Ascending aorta (tissue), 2 donors: Measurements from ENCODE around the gene RABGAP1. TPM values are rescaled to one million over a fixed set of nuclear protein-coding genes. Genes with fewer than 3 reads are reported as not detected.
A peak's percentile ranks its signal among the peaks of the same experiment; 100 is the strongest.

ENCODE experiments used
- DNase-seq, 2 donors: peaks; one replicate each; pipeline ENCODE4 v3.0.0-alpha.2; 2019; ENCODE audit warnings: low spot score in 2 of 2
- H3K27ac ChIP-seq, 2 donors: fragments of 200-600 bp; sonication (generic); one replicate each; pipeline ENCODE4 v1.5.1; 2016 to 2017; ENCODE audit warnings: mild to moderate bottlenecking in 1 of 2
- H3K27me3 ChIP-seq: fragments of 200-600 bp; sonication (generic); one replicate; pipeline ENCODE4 v1.5.1; 2017
- H3K36me3 ChIP-seq, 2 donors: fragments of 200-600 bp; sonication (generic); one replicate each; pipeline ENCODE4 v1.5.1; 2016
- H3K4me1 ChIP-seq, 2 donors: fragments of 200-600 bp; sonication (generic); one replicate each; pipeline ENCODE4 v1.5.1; 2016 to 2017; ENCODE audit warnings: mild to moderate bottlenecking in 1 of 2
- H3K4me3 ChIP-seq, 2 donors: fragments of 200-600 bp; sonication (generic); one replicate each; pipeline ENCODE4 v1.5.1; 2016 to 2017; ENCODE audit warnings: mild to moderate bottlenecking in 1 of 2
- H3K9me3 ChIP-seq, 2 donors: fragments of 200-600 bp; sonication (generic); one replicate each; pipeline ENCODE4 v1.5.1; 2016
- CTCF ChIP-seq, 3 experiments: fragments of 200-600 bp in 2 of 3; fragments of 450-650 bp in 1 of 3; sonication (generic) in 2 of 3; IDR thresholded peaks; one replicate each; pipeline ENCODE4 v1.5.1; 2016 to 2019; ENCODE audit warnings: antibody characterized with exemption in 3 of 3, mild to moderate bottlenecking in 1 of 3, moderate library complexity in 1 of 3
- intact Hi-C: fragments of 100-400 bp; cut with DNase I; formaldehyde crosslinking; loops from one replicate; pipeline ENCODE4 v1.15.1; 2023
- total RNA-seq: library from RNA; depleted of rRNA; stranded (reverse); fragments of >200 nt; gene quantifications from one replicate; pipeline ENCODE4 v1.1.0, GENCODE V29; 2016

Gene RABGAP1
- total RNA-seq, 1 donor from 2014 or later: 36.5 TPM

GRCh38 chr9:123102375-123103113, 161.7 kb downstream of the RABGAP1 start:
- peak in 1 of 3 experiments; percentile 15 for TF ChIP-seq CTCF (IDR thresholded peaks at IDR 0.05)
- intact Hi-C loops: no loop called here
- no peaks in the 10 kb centered on the region for H3K27me3 ChIP-seq
- no peaks in the 10 kb centered on the region for H3K4me1 ChIP-seq
- H3K9me3 ChIP-seq: no peaks in the 10 kb centered on the region
- DNase-seq: no peak
- H3K36me3 ChIP-seq: peaks cover 74 to 94% of the 10 kb centered on the region in 2 donors
- no peak overlapping the region for H3K4me3 ChIP-seq
- H3K27ac ChIP-seq: peak overlapping the region in 1 of 2 donors; percentile 13

GRCh38 chr9:123104807-123105206, 164.0 kb downstream of the RABGAP1 start:
- Histone ChIP-seq H3K9me3 (no peaks in the 10 kb centered on the region), H3K36me3 (peaks cover 75 to 94% of the 10 kb centered on the region in 2 donors), H3K4me3 (no peak overlapping the region), H3K27me3 (no peaks in the 10 kb centered on the region), H3K27ac (no peak overlapping the region), H3K4me1 (no peaks in the 10 kb centered on the region)
- no peak for TF ChIP-seq CTCF (IDR thresholded peaks at IDR 0.05)
- intact Hi-C loops: no loop called here
- no peak for DNase-seq

GRCh38 chr9:123105490-123105889, 164.7 kb downstream of the RABGAP1 start:
- H3K27me3 ChIP-seq: no peaks in the 10 kb centered on the region
- no peaks in the 10 kb centered on the region for H3K9me3 ChIP-seq
- no peak overlapping the region for H3K27ac ChIP-seq
- no peak overlapping the region for H3K4me3 ChIP-seq
- intact Hi-C loops: no loop called here
- DNase-seq: no peak
- no peak for TF ChIP-seq CTCF (IDR thresholded peaks at IDR 0.05)
- H3K4me1 ChIP-seq: no peaks in the 10 kb centered on the region
- peaks cover 77 to 95% of the 10 kb centered on the region in 2 donors for H3K36me3 ChIP-seq

DNA sequence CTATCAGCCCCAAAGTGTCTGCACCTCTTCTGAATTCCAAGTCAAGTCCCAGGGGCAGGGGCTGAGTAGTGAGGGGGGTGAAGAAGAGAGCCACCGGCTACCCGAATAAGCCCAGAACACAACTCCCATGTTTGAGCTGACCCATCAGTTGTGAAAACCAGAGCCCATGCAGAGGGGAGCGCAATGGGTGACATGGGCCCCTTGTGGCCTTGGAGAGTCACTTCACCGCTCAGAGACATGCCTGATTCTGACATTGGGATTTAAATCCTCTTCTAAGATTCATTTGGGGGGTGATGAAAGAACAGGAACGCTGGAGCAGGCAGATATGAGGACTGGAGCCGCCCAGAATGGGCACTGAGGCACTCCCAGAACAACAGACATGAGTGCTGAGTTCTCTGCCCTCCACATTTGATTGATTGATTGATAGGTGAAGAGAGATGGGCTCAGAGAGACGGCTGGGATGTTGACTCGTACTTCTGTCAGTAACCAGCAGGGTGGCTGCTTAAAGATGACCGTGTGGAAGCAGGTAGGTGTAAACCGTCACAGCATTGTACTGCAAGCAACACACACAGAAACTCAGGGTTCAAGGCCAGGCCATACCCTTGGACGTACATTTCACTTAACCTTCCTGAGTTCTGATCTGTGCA, 166.9 kb downstream of the RABGAP1 start:
- TF ChIP-seq CTCF (IDR thresholded peaks at IDR 0.05): no peak
- H3K36me3 ChIP-seq: peaks cover 57 to 78% of the 10 kb centered on the region in 2 donors
- no peaks in the 10 kb centered on the region for H3K4me1 ChIP-seq
- no peak for DNase-seq
- no peak overlapping the region for H3K4me3 ChIP-seq
- H3K27ac ChIP-seq: no peak overlapping the region
- H3K9me3 ChIP-seq: no peaks in the 10 kb centered on the region
- H3K27me3 ChIP-seq: no peaks in the 10 kb centered on the region
- intact Hi-C loops: no loop called here

DNA sequence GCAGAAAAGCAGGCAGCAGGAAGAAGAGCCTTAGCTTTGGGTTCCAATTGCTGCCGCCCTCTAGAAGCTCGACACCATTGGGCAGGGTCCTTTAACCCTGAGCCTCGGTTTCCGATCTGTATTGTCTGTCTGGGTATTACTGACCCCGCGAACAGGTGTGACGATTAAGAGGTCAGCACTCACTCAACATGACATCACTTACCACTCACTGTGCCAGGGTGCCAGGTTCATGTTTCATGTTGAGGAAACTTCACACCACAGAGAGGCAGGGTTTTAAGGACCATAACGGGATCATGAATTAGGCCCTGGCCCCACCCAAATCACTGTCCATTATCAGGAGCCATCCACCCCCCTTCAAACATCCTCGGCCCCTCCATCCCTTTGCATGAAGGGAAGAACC, 168.2 kb downstream of the RABGAP1 start:
- H3K9me3 ChIP-seq: no peaks in the 10 kb centered on the region
- H3K27ac ChIP-seq: no peak overlapping the region
- no peak overlapping the region for H3K4me3 ChIP-seq
- peaks cover 54 to 66% of the 10 kb centered on the region in 2 donors for H3K36me3 ChIP-seq
- intact Hi-C loops: no loop called here
- H3K4me1 ChIP-seq: no peaks in the 10 kb centered on the region
- no peak for TF ChIP-seq CTCF (IDR thresholded peaks at IDR 0.05)
- no peak for DNase-seq
- H3K27me3 ChIP-seq: no peaks in the 10 kb centered on the region
